ENCODE data around the gene ALKBH8. TPM values are rescaled to one million over a fixed set of nuclear protein-coding genes. Genes with fewer than 3 reads are reported as not detected.

Gene ALKBH8
- total RNA-seq, 6 experiments from 2014 or later = 5.6 to 9.6 (median 7.1) TPM

DNA sequence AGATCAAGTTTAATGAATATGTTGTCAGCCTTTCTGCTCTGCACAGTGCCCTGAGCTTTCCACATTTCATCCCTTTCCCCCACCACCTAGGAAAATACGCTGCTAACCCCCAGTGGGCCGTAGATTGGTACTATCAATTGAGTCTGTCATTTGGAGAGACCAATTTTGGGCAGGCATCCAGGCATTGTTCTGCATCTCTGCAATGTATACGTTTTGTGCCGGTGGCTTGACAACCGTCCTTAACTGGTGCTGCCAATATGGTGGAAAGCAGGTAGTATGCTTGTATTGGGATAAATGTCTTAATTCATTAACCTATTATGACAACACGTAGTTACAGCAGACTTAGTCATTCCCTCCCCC lies 26.7 kb upstream of the ALKBH8 start:
- TF ChIP-seq, protein P1, sequence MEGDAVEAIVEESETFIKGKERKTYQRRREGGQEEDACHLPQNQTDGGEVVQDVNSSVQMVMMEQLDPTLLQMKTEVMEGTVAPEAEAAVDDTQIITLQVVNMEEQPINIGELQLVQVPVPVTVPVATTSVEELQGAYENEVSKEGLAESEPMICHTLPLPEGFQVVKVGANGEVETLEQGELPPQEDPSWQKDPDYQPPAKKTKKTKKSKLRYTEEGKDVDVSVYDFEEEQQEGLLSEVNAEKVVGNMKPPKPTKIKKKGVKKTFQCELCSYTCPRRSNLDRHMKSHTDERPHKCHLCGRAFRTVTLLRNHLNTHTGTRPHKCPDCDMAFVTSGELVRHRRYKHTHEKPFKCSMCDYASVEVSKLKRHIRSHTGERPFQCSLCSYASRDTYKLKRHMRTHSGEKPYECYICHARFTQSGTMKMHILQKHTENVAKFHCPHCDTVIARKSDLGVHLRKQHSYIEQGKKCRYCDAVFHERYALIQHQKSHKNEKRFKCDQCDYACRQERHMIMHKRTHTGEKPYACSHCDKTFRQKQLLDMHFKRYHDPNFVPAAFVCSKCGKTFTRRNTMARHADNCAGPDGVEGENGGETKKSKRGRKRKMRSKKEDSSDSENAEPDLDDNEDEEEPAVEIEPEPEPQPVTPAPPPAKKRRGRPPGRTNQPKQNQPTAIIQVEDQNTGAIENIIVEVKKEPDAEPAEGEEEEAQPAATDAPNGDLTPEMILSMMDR (IDR thresholded peaks at IDR 0.05) = no peak
- H3K9me3 Mint-ChIP-seq = no peaks in the 10 kb centered on the region
- H3K4me1 Mint-ChIP-seq (ENCODE audit: low read depth) = peaks cover 30% of the 10 kb centered on the region
- H3K27ac Mint-ChIP-seq = no peak overlapping the region
- peak overlapping the region; percentile 86 for H3K4me3 Mint-ChIP-seq
- no peaks in the 10 kb centered on the region for H3K36me3 Mint-ChIP-seq (ENCODE audit: low read depth)
- H3K27me3 Mint-ChIP-seq (ENCODE audit: insufficient read depth) = peaks cover 33% of the 10 kb centered on the region
- DNase-seq = no peak

- TF ChIP-seq, protein P1 (IDR thresholded peaks at IDR 0.05) = no peak
- Mint-ChIP-seq H3K36me3 (ENCODE audit: low read depth) (no peaks in the 10 kb centered on the region), H3K27ac (no peak overlapping the region), H3K4me3 (peak overlapping the region; percentile 86), H3K4me1 (ENCODE audit: low read depth) (peaks cover 36% of the 10 kb centered on the region), H3K9me3 (no peaks in the 10 kb centered on the region), H3K27me3 (ENCODE audit: insufficient read depth) (peaks cover 28% of the 10 kb centered on the region)
- DNase-seq = no peak
Observed at GRCh38 chr11:107591378-107592230, 26.1 kb upstream of the ALKBH8 start.

- Mint-ChIP-seq H3K4me3 (peak within 1 kb of the TSS; percentile 86), H3K27ac (no peak within 1 kb of the TSS), H3K9me3 (no peaks in the 10 kb centered on the region), H3K4me1 (ENCODE audit: low read depth) (peaks cover 40% of the 10 kb centered on the region), H3K36me3 (ENCODE audit: low read depth) (no peaks in the 10 kb centered on the region), H3K27me3 (ENCODE audit: insufficient read depth) (peaks cover 27% of the 10 kb centered on the region)
- TF ChIP-seq, protein P1 (IDR thresholded peaks at IDR 0.05) = no peak; the same call in 1 of the 2 replicates
- peak; percentile 18 for DNase-seq
Observed at GRCh38 chr11:107590460-107591377, 25.2 kb upstream of the ALKBH8 start, which contains the start of gene ELMOD1. Gene ELMOD1 (plus strand): TSS chr11:107591147. CDS start chr11:107618190, 27,043 bp downstream.

DNA sequence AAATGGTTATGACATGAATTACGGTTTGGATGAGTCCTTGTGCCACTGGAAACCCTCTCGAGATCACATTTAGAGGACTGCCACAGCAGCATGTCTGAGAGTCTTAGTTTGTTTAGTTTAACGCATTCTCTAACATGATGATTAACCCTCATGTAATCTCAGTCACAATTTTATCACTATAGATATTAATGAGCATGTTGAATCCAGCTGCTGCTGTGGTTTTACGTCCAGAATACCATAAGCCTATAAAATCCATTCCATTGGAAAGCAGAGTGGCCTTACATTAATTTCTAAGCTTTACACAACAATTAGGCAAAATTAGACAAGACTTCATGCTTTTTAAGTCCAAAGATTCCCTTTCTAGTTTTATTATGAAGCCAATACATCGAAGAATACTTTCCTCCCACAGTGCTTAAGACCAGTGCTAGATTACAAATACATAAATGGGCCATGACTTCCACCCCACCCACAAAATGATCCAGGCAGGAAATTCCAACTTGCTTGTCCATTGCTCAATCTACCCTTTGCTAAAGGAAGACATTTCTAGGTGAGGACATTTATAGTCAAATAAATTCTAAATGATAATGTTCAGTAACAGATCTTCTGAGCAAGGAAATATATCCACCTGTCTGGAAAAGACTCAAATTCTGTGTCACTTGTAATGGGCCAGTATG lies 21.9 kb upstream of the ALKBH8 start:
- TF ChIP-seq, protein P1 (IDR thresholded peaks at IDR 0.05) = no peak

GRCh38 chr11:107583629-107584195 lies 18.2 kb upstream of the ALKBH8 start:
- Mint-ChIP-seq H3K9me3 (no peaks in the 10 kb centered on the region), H3K27me3 (ENCODE audit: insufficient read depth) (peaks cover 2% of the 10 kb centered on the region), H3K27ac (no peak overlapping the region), H3K4me1 (ENCODE audit: low read depth) (peaks cover 39% of the 10 kb centered on the region), H3K4me3 (no peak overlapping the region), H3K36me3 (ENCODE audit: low read depth) (no peaks in the 10 kb centered on the region)
- TF ChIP-seq, protein P1 (IDR thresholded peaks at IDR 0.05) = no peak
- DNase-seq = peak; percentile 68

More for the DNA sequence above, 21.9 kb upstream of the ALKBH8 start:
- Mint-ChIP-seq H3K27ac (peak overlapping the region; percentile 40), H3K4me1 (ENCODE audit: low read depth) (peaks cover 53% of the 10 kb centered on the region), H3K27me3 (ENCODE audit: insufficient read depth) (peaks cover 14% of the 10 kb centered on the region), H3K9me3 (no peaks in the 10 kb centered on the region), H3K36me3 (ENCODE audit: low read depth) (no peaks in the 10 kb centered on the region), H3K4me3 (peak overlapping the region; percentile 53)
- DNase-seq = peak; percentile 77
